Duodenal mucosa (tissue), 2 donors: Measurements from ENCODE around the gene GLRA3.

ENCODE experiments used
- H3K27ac ChIP-seq: one replicate; pipeline ENCODE4 v1.7.0; 2013; ENCODE audit warnings: low read depth, low read length
- H3K27me3 ChIP-seq, 2 donors: one replicate each; pipeline ENCODE4 v1.7.0; 2013; ENCODE audit warnings: low read length in 2 of 2, control low read depth in 1 of 2; ENCODE audit not compliant: insufficient read depth in 2 of 2, control insufficient read depth in 1 of 2
- H3K36me3 ChIP-seq, 2 donors: one replicate each; pipeline ENCODE4 v1.7.0; 2013; ENCODE audit warnings: low read length in 2 of 2, control low read depth in 1 of 2; ENCODE audit not compliant: insufficient read depth in 2 of 2, control insufficient read depth in 1 of 2
- H3K4me1 ChIP-seq, 2 donors: one replicate each; pipeline ENCODE4 v1.7.0; 2013; ENCODE audit warnings: low read length in 2 of 2, control low read depth in 1 of 2; ENCODE audit not compliant: insufficient read depth in 2 of 2, control insufficient read depth in 1 of 2
- H3K4me3 ChIP-seq, 2 donors: one replicate each; pipeline ENCODE4 v1.7.0; 2013; ENCODE audit warnings: low read length in 2 of 2, low read depth in 1 of 2
- H3K9ac ChIP-seq, 2 donors: one replicate each; pipeline ENCODE4 v1.7.0; 2013; ENCODE audit warnings: low read length in 2 of 2, low read depth in 1 of 2
- H3K9me3 ChIP-seq, 2 donors: one replicate each; pipeline ENCODE4 v1.7.0; 2013; ENCODE audit warnings: low read length in 2 of 2, control low read depth in 1 of 2; ENCODE audit not compliant: control insufficient read depth in 1 of 2

GLRA3 gene

DNA sequence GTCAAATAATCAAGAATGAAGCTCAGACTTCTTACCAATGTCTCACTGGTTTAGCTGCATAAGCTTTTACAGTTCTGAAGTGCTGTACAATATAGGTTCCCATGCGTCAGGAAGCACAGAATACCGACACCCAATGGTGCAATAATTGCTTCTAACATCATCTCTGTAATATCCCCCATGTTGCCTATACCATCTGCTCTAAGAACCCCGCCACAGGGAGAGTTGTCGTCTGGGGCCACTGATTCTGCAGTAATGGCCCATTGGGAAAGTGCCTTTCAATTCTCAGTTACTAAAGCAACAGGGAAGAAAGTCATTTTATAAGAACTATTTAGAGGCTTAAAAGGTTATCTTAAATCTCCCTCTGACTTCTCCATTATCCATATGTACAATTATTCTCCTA lies 94.9 kb downstream of the GLRA3 start:
- Histone ChIP-seq H3K4me1 (no peaks in the 10 kb centered on the region), H3K27me3 (no peaks in the 10 kb centered on the region), H3K4me3 (no peak overlapping the region), H3K36me3 (no peaks in the 10 kb centered on the region), H3K9me3 (no peaks in the 10 kb centered on the region), H3K9ac (no peak overlapping the region), H3K27ac (no peak overlapping the region)

DNA sequence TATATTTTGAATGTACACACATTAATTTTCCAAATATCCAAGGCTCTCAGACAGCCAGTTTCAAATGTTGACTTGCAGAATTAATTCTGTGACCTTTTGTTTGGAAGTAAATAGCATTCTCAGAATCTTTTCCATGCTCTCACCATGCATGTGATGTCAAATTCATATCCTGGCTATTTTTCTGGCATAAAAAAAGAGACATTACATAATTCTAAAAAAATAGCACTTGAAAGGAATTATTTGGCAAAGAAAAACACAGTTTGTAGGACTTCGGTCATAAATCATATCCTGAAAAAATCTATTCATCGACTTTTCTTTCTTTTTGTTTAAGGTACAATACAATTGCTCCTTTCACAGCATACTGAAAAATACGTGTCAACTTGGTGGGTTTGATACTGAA lies 111.2 kb downstream of the GLRA3 start:
- no peaks in the 10 kb centered on the region for H3K27me3 ChIP-seq
- H3K9me3 ChIP-seq, result no peaks in the 10 kb centered on the region
- no peak overlapping the region for H3K4me3 ChIP-seq
- H3K27ac ChIP-seq, result no peak overlapping the region
- H3K9ac ChIP-seq, result no peak overlapping the region
- H3K4me1 ChIP-seq, result no peaks in the 10 kb centered on the region
- no peaks in the 10 kb centered on the region for H3K36me3 ChIP-seq

DNA sequence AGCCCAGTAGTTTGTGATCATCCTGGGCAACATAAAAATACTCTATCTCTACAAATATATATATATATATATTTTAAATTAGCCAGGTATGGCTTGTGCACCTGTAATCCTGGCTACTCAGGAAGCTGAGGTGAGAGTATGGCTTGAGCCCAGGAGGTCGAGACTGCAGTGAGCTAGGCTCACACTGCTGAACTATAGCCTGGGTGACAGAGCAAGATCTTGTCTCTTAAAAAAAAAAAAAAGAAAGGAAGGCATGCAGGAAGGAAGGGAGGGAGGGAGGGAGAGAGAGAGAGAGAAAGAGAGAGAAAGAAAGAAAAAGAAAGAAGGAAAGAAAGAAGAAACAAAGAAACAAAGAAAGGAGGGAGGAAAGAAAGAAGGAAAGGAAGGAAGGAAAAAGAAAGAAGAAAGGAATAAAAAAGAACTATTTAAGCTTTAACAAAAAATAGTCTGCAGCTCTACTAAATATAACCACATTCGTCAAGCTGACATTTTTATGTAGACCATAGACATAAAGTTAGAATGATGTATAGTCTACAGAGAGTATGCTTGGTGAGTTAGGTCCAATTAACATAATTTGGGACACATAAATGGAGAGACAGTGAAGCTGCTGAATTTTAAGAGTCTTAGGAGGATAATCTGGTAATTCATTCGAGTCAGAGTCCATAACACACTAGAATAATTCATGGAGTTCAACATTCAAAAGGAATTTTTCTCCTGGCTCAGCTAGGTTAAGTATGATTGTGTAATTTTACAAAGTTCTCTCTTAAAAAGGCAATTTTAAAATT lies 111.9 kb downstream of the GLRA3 start:
- Histone ChIP-seq H3K9ac (no peak overlapping the region), H3K27me3 (no peaks in the 10 kb centered on the region), H3K36me3 (no peaks in the 10 kb centered on the region), H3K9me3 (no peaks in the 10 kb centered on the region), H3K4me1 (no peaks in the 10 kb centered on the region), H3K4me3 (no peak overlapping the region), H3K27ac (no peak overlapping the region)

DNA sequence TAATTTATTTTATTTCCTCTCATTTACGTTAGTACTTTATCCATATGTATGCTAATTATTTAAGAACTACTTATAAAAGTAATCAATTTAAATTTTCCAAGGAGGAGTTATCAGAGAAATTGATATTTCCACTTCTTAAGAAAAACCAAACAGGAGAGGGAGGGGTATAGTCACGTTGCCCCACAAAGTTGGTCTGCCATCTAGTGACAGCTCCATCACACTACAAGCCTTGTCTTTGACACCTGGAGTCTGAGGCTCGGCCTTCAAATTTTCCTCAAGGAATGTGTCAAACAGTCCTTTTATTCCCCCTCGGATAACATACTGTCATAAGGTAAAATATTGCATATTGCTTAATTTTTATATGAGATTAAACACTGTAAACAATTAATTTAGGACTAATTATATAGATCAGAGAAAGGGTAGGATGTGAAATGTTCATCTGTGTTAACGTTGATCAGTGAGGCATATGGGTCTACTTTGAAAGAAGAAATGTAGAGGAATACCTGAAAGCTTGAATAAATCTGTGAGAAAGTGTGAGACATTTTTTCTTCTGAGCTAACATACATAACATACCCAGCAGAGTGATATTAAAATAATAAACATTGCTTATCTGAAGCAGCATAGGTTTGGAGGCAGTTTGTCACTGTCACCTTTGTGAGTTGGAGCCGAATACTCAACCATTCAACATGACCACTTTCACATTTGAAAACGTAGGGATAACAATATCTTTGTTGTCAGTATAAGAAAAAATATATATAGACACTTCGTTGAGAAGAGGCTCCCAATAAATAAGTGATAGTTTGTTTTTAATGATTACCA lies 114.4 kb downstream of the GLRA3 start:
- Histone ChIP-seq H3K4me3 (no peak overlapping the region), H3K27ac (no peak overlapping the region), H3K4me1 (no peaks in the 10 kb centered on the region), H3K9ac (no peak overlapping the region), H3K27me3 (no peaks in the 10 kb centered on the region), H3K9me3 (no peaks in the 10 kb centered on the region), H3K36me3 (no peaks in the 10 kb centered on the region)

DNA sequence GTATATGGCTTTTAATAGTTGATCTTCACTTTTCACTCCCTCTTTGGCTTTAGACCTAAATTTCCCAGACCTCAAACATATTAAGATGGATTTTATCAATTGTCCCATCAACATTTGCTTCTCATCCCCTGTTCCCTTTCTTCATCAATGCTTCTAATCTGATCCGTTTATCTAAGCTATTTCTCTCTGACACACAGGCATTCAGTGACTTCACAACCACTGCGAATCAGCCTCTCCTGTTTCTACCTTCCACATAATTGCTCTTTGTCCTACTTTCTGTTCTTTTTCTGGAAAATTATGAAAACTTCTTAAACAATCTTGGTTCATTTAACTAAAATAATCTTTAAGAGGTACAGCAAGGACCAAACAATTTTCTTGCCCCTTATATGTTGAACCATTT lies 115.2 kb downstream of the GLRA3 start:
- no peaks in the 10 kb centered on the region for H3K27me3 ChIP-seq
- no peak overlapping the region for H3K9ac ChIP-seq
- H3K27ac ChIP-seq, result no peak overlapping the region
- no peaks in the 10 kb centered on the region for H3K4me1 ChIP-seq
- no peak overlapping the region for H3K4me3 ChIP-seq
- no peaks in the 10 kb centered on the region for H3K36me3 ChIP-seq
- no peaks in the 10 kb centered on the region for H3K9me3 ChIP-seq

DNA sequence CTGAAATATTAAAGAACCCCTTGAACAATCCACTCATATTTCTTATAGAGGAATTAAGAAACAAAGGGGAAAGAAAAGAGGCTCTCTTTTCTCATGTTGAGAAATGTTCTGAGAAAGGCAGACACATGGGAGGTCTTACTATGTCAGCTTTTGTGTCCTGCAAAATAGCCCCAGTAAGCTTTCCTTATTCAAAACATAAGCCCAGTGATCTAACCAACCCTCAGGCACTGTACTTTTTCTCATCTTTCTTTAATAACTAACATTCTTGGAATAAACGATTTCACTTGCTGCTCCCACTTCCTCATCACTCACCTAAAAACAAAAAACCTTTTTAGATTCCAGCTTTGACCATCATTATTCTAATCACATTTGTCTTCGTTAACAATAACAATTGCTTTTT lies 115.9 kb downstream of the GLRA3 start:
- H3K27me3 ChIP-seq, result no peaks in the 10 kb centered on the region
- no peaks in the 10 kb centered on the region for H3K36me3 ChIP-seq
- no peak overlapping the region for H3K4me3 ChIP-seq
- no peak overlapping the region for H3K9ac ChIP-seq
- no peaks in the 10 kb centered on the region for H3K4me1 ChIP-seq
- no peaks in the 10 kb centered on the region for H3K9me3 ChIP-seq
- H3K27ac ChIP-seq, result no peak overlapping the region

DNA sequence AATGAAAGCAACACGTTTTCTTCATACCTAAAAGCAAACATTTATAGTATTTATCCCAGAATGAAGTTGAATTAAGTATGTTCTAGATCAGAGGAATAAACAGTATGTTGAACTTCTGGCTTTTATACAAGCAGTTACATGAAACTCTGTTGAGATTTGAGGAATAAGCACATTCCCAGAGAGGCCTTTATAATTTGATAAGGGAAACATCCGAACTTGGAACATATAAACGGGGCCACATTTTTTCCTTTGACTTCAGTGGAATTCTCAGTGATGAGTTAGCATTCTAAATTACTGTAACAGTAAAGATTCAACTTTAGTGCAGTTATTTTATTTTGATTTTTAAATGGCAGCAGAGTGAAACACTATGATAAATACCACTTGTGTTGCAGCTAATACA lies 119.5 kb downstream of the GLRA3 start:
- no peaks in the 10 kb centered on the region for H3K4me1 ChIP-seq
- H3K9me3 ChIP-seq, result no peaks in the 10 kb centered on the region
- H3K4me3 ChIP-seq, result no peak overlapping the region
- H3K36me3 ChIP-seq, result no peaks in the 10 kb centered on the region
- no peak overlapping the region for H3K9ac ChIP-seq
- no peaks in the 10 kb centered on the region for H3K27me3 ChIP-seq
- no peak overlapping the region for H3K27ac ChIP-seq

DNA sequence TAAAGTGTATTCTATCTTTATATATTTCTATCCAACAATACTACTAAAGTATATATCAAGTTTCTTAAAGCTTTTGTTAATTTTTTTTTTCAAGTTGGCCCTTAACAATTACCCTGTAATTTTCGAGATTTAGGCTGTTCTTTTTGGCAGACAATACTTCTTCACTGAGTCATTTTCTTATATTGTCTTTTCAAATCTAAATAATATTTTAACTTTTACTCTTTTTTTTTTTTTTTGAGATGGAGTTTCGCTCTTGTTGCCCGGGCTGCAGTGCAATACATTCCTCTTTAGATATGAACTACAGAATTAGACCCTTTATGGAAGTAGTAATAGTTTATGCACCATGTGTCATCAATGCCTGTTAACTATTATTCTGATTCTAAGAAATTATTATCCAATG lies 120.7 kb downstream of the GLRA3 start:
- no peak overlapping the region for H3K9ac ChIP-seq

DNA sequence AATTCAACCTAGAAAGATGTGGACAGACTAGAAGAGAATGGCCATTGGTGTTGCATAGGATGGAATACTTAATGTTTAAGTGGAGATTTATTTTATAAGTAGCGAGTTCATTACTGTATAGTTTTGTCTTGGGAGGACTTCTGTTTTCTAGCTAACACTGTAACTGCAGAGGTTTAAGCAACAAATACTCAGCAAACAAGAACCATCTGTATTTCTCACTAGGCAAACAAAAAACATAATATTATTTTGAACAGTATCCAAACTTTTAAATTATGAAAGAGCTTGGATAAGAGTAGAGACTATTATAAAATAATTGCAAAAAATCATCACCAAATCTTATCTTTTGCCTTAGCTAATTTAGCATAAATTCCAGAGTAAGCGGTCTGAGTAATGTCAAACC lies 121.1 kb downstream of the GLRA3 start:
- H3K4me1 ChIP-seq, result no peaks in the 10 kb centered on the region
- no peaks in the 10 kb centered on the region for H3K9me3 ChIP-seq
- H3K9ac ChIP-seq, result no peak overlapping the region
- no peaks in the 10 kb centered on the region for H3K36me3 ChIP-seq
- H3K27ac ChIP-seq, result no peak overlapping the region
- no peak overlapping the region for H3K4me3 ChIP-seq
- H3K27me3 ChIP-seq, result no peaks in the 10 kb centered on the region

More for the DNA sequence above, 120.7 kb downstream of the GLRA3 start:
- H3K27me3 ChIP-seq, result no peaks in the 10 kb centered on the region
- no peak overlapping the region for H3K4me3 ChIP-seq
- H3K4me1 ChIP-seq, result no peaks in the 10 kb centered on the region
- H3K9me3 ChIP-seq, result no peaks in the 10 kb centered on the region
- no peaks in the 10 kb centered on the region for H3K36me3 ChIP-seq
- no peak overlapping the region for H3K27ac ChIP-seq

DNA sequence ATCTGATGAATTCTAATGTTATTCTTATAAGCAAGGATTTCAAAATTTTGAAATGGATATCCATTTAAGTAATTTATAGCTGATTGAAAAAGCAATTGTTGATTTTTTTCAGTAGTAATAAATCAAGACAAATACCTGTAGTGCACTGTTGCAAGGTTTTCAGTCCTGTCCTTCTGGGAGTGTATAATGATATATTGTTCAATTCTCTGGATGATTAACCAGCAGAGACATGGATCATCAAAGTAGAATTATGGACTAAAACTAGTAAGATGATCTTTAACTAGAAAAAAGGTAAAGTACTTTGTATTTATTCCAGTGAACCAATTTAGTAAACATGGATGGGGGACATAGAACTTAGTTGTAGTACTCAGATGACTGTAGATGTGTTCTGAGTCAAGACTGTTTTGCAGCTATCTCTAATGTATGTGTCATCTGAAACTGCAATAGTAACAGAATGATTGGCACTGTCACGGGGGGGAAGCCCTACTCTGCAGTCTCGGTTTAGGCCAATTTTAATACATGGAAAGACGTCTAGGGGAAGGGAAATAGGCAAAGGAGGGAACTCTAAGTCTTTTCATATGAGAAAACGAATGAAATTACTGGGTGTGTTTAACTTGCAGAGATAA lies 121.9 kb downstream of the GLRA3 start:
- H3K4me1 ChIP-seq, result no peaks in the 10 kb centered on the region
- H3K27me3 ChIP-seq, result no peaks in the 10 kb centered on the region
- no peaks in the 10 kb centered on the region for H3K9me3 ChIP-seq
- no peaks in the 10 kb centered on the region for H3K36me3 ChIP-seq
- no peak overlapping the region for H3K27ac ChIP-seq
- no peak overlapping the region for H3K4me3 ChIP-seq
- no peak overlapping the region for H3K9ac ChIP-seq
